Activated T-helper 1 cell treated with anti-CD3 and anti-CD28 coated beads, Interleukin-12 subunit alpha, Interleukin-12 subunit beta, Interleukin-2, Interleukin-4 antibody, amounts not matched to agents 30 ng/mL and 10 ng/mL and 1 ng/mL, durations not matched to agents 14 hours and 24 hours and 36 hours (primary cell): ENCODE results near the gene NCKAP1. TPM values are rescaled to one million over a fixed set of nuclear protein-coding genes. Genes with fewer than 3 reads are reported as not detected.
A peak's percentile ranks its signal among the peaks of the same experiment; 100 is the strongest.
"Not testable (repeated sequence)": the region's sequence is repeated elsewhere in the genome, so short reads cannot be mapped to it uniquely, and the experiment has no call there.

Experiments used
- DNase-seq: peaks from one replicate; pipeline ENCODE4 v3.0.0; 2021; ENCODE audit warnings: low spot score
- H3K27ac Mint-ChIP-seq: one replicate; pipeline ENCODE4 v1.8.0; 2021; ENCODE audit warnings: mild to moderate bottlenecking, mixed read lengths
- H3K27me3 Mint-ChIP-seq: one replicate; pipeline ENCODE4 v1.8.0; 2022; ENCODE audit warnings: mild to moderate bottlenecking, moderate library complexity, mixed read lengths; ENCODE audit not compliant: insufficient read depth
- H3K36me3 Mint-ChIP-seq: one replicate; pipeline ENCODE4 v1.8.0; 2021; ENCODE audit warnings: low read depth, mixed read lengths
- H3K4me1 Mint-ChIP-seq: one replicate; pipeline ENCODE4 v1.8.0; 2021; ENCODE audit warnings: low read depth, mixed read lengths
- H3K4me3 Mint-ChIP-seq: one replicate; pipeline ENCODE4 v1.8.0; 2021; ENCODE audit warnings: mild to moderate bottlenecking, moderate library complexity, mixed read lengths
- H3K9me3 Mint-ChIP-seq: one replicate; pipeline ENCODE4 v1.8.0; 2021; ENCODE audit warnings: mixed read lengths
- intact Hi-C: fragments of 100-400 bp; cut with micrococcal nuclease; formaldehyde crosslinking; loops from one replicate; pipeline ENCODE4 v1.15.1; 2024
- total RNA-seq: library from RNA; stranded (reverse); gene quantifications from 2 replicates; pipeline ENCODE4 v1.2.3, GENCODE V29; 2022

The NCKAP1 gene
- total RNA-seq, 1 donor from 2014 or later: 14.4 TPM

- H3K36me3 Mint-ChIP-seq: no peaks in the 10 kb centered on the region
- H3K9me3 Mint-ChIP-seq: no peaks in the 10 kb centered on the region
- no peaks in the 10 kb centered on the region for H3K4me1 Mint-ChIP-seq
- no peak overlapping the region for H3K27ac Mint-ChIP-seq
- intact Hi-C loops: no loop called here
- peaks cover 4% of the 10 kb centered on the region for H3K27me3 Mint-ChIP-seq
- DNase-seq: no peak
- H3K4me3 Mint-ChIP-seq: no peak overlapping the region
These were observed 150.4 kb downstream of the NCKAP1 start for GRCh38 chr2:182887753-182888415.

- DNase-seq: no peak
- Mint-ChIP-seq H3K9me3 (no peaks in the 10 kb centered on the region), H3K36me3 (no peaks in the 10 kb centered on the region), H3K4me1 (no peaks in the 10 kb centered on the region), H3K4me3 (no peak overlapping the region), H3K27ac (no peak overlapping the region), H3K27me3 (peaks cover 4% of the 10 kb centered on the region)
- intact Hi-C loops: no loop called here
These were observed 151.2 kb downstream of the NCKAP1 start for GRCh38 chr2:182887093-182887492.

- Mint-ChIP-seq H3K9me3 (no peaks in the 10 kb centered on the region), H3K27ac (no peak overlapping the region), H3K4me3 (no peak overlapping the region), H3K36me3 (no peaks in the 10 kb centered on the region), H3K27me3 (peaks cover 4% of the 10 kb centered on the region), H3K4me1 (no peaks in the 10 kb centered on the region)
- no peak for DNase-seq
- intact Hi-C loops: no loop called here
These were observed 152.5 kb downstream of the NCKAP1 start for GRCh38 chr2:182885771-182886170.

- H3K9me3 Mint-ChIP-seq: no peaks in the 10 kb centered on the region
- no peak for DNase-seq
- no peaks in the 10 kb centered on the region for H3K36me3 Mint-ChIP-seq
- H3K4me1 Mint-ChIP-seq: no peaks in the 10 kb centered on the region
- no peak overlapping the region for H3K4me3 Mint-ChIP-seq
- no peak overlapping the region for H3K27ac Mint-ChIP-seq
- intact Hi-C loops: no loop called here
- H3K27me3 Mint-ChIP-seq: peaks cover 4% of the 10 kb centered on the region
These were observed 154.8 kb downstream of the NCKAP1 start for GRCh38 chr2:182883451-182883850.

- H3K4me3 Mint-ChIP-seq, H3K9me3 Mint-ChIP-seq, H3K36me3 Mint-ChIP-seq, H3K4me1 Mint-ChIP-seq, H3K27ac Mint-ChIP-seq, H3K27me3 Mint-ChIP-seq, DNase-seq, intact Hi-C loops: not testable (repeated sequence)
These were observed 158.2 kb downstream of the NCKAP1 start for GRCh38 chr2:182880100-182880499.

GRCh38 chr2:182876653-182877052 is 161.6 kb downstream of the NCKAP1 start:
- DNase-seq, H3K27ac Mint-ChIP-seq, H3K4me1 Mint-ChIP-seq, H3K9me3 Mint-ChIP-seq, H3K4me3 Mint-ChIP-seq, H3K27me3 Mint-ChIP-seq, H3K36me3 Mint-ChIP-seq, intact Hi-C loops: not testable (repeated sequence)

- Mint-ChIP-seq H3K4me3 (no peak overlapping the region), H3K9me3 (peaks cover 4% of the 10 kb centered on the region), H3K36me3 (no peaks in the 10 kb centered on the region), H3K27me3 (peaks cover 34% of the 10 kb centered on the region), H3K4me1 (peaks cover 18% of the 10 kb centered on the region), H3K27ac (no peak overlapping the region)
- no peak for DNase-seq
- intact Hi-C loops: no loop called here
These were observed 168.0 kb downstream of the NCKAP1 start for GRCh38 chr2:182870227-182870626.

- Mint-ChIP-seq H3K36me3 (no peaks in the 10 kb centered on the region), H3K27ac (no peak overlapping the region), H3K9me3 (peaks cover 4% of the 10 kb centered on the region), H3K27me3 (peaks cover 45% of the 10 kb centered on the region), H3K4me3 (no peak overlapping the region), H3K4me1 (peaks cover 18% of the 10 kb centered on the region)
- intact Hi-C loops: no loop called here
- DNase-seq: no peak
These were observed 170.0 kb downstream of the NCKAP1 start for GRCh38 chr2:182868054-182868796.

- Mint-ChIP-seq H3K9me3 (no peaks in the 10 kb centered on the region), H3K4me3 (no peak overlapping the region), H3K36me3 (no peaks in the 10 kb centered on the region), H3K4me1 (peaks cover 18% of the 10 kb centered on the region), H3K27ac (no peak overlapping the region), H3K27me3 (peaks cover 51% of the 10 kb centered on the region)
- intact Hi-C loops: loop anchor here (2.0 kb wide), 1 partner anchor 113 kb away; no protein-coding TSS in a partner anchor
- no peak for DNase-seq
These were observed 170.7 kb downstream of the NCKAP1 start for GRCh38 chr2:182867426-182868053.

- Mint-ChIP-seq H3K4me1 (peaks cover 18% of the 10 kb centered on the region), H3K27ac (no peak within 1 kb of the TSS), H3K27me3 (peaks cover 49% of the 10 kb centered on the region), H3K36me3 (no peaks in the 10 kb centered on the region), H3K4me3 (peak within 1 kb of the TSS; percentile 75), H3K9me3 (no peaks in the 10 kb centered on the region)
- intact Hi-C loops: loop anchor here (2.0 kb wide), 1 partner anchor 114 kb away; no protein-coding TSS in a partner anchor
- DNase-seq: no peak
These were observed 171.5 kb downstream of the NCKAP1 start, which contains the start of gene FRZB for GRCh38 chr2:182866461-182867406. TSS of gene FRZB (minus strand) at chr2:182866637. CDS start at chr2:182866552, 85 bp downstream.

GRCh38 chr2:182866095-182866460 is 172.2 kb downstream of the NCKAP1 start:
- Mint-ChIP-seq H3K27ac (no peak overlapping the region), H3K4me3 (peak overlapping the region; percentile 30), H3K36me3 (no peaks in the 10 kb centered on the region), H3K27me3 (peaks cover 49% of the 10 kb centered on the region), H3K4me1 (peaks cover 18% of the 10 kb centered on the region), H3K9me3 (no peaks in the 10 kb centered on the region)
- DNase-seq: no peak
- intact Hi-C loops: loop anchor here (2.0 kb wide), 1 partner anchor 115 kb away; no protein-coding TSS in a partner anchor

GRCh38 chr2:182864949-182865570 is 173.2 kb downstream of the NCKAP1 start:
- intact Hi-C loops: no loop called here
- H3K4me3 Mint-ChIP-seq: no peak overlapping the region
- peaks cover 50% of the 10 kb centered on the region for H3K27me3 Mint-ChIP-seq
- no peaks in the 10 kb centered on the region for H3K9me3 Mint-ChIP-seq
- no peak overlapping the region for H3K27ac Mint-ChIP-seq
- DNase-seq: no peak
- peaks cover 18% of the 10 kb centered on the region for H3K4me1 Mint-ChIP-seq
- H3K36me3 Mint-ChIP-seq: no peaks in the 10 kb centered on the region
